ENCODE data around the gene TRMT44. TPM values are rescaled to one million over a fixed set of nuclear protein-coding genes. Genes with fewer than 3 reads are reported as not detected.

Gene TRMT44
- total RNA-seq, 4 donors from 2014 or later: 9.1 to 37.1 (median 22.5) TPM

DNA sequence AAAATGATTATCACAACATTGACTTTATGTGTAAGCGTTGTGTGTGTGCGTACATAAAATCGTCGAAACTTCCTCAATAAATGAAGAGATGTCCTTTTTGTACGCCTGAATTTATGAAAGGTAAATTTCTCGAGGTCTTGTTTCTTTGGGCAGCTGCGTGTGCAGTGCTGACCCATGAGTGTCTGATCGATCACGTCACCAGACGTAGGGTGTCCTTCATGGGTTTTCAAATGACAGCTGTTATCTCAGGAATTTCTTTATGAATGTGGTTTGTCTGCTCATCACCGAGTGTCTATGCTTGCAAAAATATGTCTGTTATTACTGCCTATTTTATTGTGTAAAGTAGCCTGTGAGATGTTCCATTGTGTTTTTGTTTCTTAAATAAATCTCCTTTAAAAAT lies 71.9 kb downstream of the TRMT44 start:
- TF ChIP-seq, protein P1, sequence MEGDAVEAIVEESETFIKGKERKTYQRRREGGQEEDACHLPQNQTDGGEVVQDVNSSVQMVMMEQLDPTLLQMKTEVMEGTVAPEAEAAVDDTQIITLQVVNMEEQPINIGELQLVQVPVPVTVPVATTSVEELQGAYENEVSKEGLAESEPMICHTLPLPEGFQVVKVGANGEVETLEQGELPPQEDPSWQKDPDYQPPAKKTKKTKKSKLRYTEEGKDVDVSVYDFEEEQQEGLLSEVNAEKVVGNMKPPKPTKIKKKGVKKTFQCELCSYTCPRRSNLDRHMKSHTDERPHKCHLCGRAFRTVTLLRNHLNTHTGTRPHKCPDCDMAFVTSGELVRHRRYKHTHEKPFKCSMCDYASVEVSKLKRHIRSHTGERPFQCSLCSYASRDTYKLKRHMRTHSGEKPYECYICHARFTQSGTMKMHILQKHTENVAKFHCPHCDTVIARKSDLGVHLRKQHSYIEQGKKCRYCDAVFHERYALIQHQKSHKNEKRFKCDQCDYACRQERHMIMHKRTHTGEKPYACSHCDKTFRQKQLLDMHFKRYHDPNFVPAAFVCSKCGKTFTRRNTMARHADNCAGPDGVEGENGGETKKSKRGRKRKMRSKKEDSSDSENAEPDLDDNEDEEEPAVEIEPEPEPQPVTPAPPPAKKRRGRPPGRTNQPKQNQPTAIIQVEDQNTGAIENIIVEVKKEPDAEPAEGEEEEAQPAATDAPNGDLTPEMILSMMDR (IDR thresholded peaks at IDR 0.05; ENCODE audit: low read depth): no peak

DNA sequence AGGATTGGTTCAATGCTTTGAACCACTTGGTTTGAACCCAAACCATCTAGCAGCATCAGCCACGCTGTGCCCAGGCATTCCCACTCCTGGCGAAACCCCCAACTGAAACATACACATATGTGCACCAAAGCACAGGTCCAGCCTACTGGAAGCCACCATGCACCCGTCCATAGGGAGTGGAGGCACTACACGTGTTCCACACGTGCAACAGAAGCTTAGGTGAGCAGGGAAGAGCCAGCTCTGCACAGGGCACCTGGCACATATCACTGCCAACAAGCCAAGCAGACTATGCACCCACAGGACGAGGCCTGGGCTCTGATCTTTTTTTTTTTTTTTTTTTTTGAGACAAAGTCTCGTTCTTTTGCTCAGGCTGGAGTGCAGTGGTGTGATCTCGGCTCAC lies 73.4 kb downstream of the TRMT44 start:
- TF ChIP-seq, protein P1 (IDR thresholded peaks at IDR 0.05; ENCODE audit: low read depth): no peak

DNA sequence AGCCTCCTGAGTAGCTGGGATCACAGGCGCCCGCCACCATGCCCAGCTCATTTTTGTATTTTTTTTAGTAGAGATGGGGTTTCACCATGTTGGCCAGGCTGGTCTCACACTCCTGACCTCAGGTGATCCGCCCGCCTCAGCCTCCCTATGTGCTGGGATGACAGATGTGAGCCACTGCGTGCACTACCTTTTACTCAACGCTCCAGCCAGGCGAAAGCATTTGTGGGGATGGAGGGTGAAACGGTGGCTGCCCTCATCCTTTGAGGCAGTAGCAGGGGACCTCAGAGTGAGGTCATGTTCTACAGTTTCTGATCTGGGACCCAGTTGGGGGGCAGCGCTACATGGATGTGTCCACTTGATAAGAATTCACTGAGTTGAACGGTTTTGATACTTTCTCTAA lies 73.8 kb downstream of the TRMT44 start:
- TF ChIP-seq, protein P1 (IDR thresholded peaks at IDR 0.05; ENCODE audit: low read depth): no peak

DNA sequence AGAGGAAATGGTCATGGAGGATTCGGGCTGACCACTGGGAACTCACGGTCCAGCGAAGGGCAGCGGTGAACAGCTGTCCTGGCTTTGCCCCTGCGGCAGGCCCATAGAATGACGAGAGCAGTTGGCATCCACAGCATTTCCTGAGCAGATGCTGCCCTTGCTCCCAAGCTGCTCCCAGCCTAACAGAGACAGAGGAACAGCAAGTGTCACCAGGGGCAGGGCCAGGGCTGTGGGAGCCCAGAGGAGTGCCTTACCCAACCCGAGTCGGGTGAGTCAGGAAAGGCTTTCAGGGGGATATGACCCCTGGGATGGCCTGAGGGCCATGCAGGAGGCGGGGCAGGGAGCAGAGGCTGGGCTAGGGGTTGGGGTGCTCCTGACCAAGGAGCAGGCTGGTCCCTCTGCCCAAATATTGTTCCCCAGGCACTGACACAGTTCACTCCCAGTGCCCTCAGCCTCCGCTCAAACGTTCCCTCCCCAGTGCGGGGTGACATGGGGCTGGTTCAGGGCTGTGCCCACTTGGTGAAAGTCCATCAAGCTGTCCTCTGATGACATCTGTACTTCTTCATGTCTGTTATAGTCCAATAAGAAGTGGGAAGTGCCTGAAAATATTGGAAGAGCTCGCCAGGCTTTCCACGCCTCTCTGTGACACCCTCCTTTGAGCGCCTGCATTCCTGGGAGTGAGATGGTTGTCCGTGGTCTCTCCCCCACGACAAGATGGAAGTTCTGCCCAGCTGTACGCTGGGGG lies 74.9 kb downstream of the TRMT44 start:
- TF ChIP-seq, protein P1 (IDR thresholded peaks at IDR 0.05; ENCODE audit: low read depth): no peak

DNA sequence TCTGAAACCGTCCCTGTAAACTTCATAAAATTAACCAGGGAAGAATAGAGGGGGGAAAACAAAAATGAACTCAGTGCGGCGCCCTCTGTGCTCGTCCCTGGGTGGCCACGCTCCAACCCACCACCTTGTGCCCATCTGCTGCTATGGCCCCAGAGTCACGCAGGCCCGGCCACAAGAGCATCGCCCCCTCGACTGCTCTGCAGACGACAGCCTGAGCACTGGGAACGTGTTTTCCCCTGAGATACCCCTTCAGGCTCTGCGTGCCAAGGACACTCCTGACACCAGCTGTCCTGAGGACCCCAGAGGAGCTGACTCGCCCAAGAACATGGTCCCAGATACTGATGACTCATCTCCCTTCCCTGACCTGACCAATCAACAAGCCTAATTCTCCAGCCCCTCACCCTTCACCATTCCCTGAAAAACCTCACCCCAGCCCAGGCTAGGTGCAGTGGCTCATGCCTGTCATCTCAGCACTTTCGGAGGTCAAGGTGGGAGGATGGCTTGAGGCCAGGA lies 75.5 kb downstream of the TRMT44 start:
- TF ChIP-seq, protein P1 (IDR thresholded peaks at IDR 0.05; ENCODE audit: low read depth): no peak

DNA sequence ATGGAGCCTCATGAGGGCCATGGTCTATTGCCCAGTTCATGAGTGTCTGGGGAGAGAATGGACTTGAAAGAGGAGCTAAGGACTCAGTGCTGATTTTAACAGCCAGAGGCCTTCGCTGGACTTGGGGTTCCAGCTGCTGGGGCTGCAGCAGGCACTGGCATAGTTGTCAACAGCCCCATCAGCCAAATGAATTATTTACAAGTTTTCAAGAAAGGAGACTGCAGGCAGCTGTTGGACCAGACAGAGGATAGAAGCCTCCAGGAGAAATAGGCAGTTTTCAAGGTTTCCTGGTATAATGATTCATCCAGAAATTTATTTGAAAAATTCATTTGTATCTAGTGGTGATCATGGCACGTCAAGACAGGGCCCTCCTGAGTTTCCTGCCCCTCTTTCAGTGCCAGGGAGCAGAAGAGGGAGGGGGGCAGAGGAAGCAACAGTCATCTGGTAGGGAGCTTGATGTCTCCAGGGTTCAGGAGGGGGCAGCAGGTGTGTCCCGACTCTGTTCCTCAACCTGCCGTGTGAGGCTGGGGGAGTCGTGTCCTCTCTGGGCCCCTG lies 76.5 kb downstream of the TRMT44 start:
- TF ChIP-seq, protein P1 (IDR thresholded peaks at IDR 0.05; ENCODE audit: low read depth): no peak

DNA sequence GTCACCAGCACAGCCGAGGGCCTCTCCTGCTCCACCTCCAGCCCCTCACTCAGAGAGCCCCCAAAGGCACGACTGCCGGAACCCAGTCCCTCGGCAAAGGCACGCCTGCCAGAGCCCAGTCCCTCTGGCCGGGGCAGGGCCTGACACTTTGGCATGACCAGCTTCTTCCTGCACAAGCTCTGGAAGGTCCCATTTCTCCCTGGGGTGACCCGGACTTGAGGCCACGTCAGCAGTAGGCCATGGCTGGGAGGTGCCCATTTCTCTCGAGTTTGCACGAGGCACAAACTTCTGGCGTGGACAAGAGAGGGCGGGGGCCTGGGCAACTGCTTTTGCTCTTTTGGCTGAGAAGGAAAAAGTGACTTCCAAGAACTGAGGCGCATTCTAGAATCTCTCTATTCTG lies 77.4 kb downstream of the TRMT44 start:
- TF ChIP-seq, protein P1 (IDR thresholded peaks at IDR 0.05; ENCODE audit: low read depth): no peak
